GM21576 (cell line): ENCODE measurements around the gene MAST3.

Source experiments
- ATAC-seq: cut with Tn5 transposase; IDR thresholded peaks from one replicate; pipeline ENCODE4 v1.9.1; 2021; ENCODE audit warnings: mild to moderate bottlenecking, moderate library complexity; ENCODE audit not compliant: unreplicated experiment

Gene MAST3

DNA sequence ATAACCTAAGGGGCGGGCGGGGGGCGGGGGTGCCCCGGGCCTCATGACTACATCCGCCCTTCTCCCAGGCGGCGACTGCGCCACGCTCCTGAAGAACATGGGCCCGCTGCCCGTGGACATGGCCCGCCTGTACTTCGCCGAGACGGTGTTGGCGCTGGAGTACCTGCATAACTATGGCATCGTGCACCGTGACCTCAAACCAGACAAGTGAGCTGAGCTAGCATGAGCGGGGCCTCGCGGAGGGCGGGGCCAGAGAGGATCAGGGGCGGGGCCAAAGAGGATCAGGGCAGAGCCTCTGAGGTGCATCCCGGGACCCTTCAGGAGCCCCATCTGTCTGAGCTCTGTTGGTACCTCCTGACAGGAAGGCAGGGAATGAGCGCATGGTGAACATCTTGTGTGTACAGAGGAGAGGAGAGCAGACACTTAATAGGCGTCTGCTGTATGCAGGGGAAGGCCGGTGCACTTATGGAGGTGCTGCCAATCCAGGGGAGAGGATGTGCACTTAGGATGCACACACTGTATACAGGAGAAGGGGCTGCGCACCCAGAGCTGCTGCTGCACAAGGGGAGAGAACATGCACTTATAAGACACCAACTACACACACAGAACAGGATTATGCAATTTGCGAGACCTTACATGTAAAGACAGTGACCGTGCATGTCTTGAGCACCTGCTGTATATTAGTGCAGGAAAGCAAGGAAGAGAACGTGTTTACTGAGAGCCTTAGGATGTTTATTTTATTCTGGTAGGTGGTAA, 34.4 kb downstream of the MAST3 start:
- no peak for ATAC-seq

DNA sequence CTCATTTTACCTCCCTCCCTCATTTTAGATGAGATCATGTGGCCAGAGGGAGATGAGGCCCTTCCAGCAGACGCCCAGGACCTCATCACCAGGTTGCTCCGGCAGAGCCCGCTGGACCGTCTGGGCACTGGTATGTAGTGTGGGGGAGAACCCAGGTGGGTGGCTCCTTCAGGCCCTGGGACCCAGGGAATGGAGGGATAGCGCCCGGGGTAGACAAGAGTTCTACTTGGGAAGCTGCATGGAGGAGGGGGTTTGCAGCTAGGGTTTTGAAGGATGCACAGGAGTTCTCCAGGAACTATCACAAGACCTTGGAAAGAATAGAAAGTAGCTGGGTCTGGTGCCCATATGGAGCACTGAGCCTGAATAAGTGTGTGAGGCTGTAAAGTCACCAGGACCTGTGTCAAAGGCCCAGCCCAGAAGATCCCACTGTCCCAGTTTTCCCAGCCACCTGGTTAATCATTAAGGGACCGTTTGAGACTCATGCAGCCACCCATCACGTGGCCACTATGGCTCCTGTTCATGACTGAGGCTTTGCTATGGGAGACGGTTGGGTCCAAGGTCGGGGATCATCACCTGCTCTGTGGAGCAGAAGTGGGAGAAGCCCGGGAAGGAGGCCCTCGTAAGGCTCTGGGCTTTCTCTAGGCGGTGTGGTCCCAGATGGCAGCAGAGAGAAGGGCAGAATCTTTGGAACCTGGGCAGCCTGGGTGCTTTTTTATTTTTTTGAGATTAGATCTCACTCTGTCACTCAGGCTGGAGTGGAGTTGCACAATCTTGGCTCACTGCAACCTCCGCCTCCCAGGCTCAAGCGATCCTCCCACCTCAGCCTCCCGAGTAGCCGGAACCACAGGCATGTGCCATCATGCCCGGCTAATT, 38.4 kb downstream of the MAST3 start:
- no peak for ATAC-seq

DNA sequence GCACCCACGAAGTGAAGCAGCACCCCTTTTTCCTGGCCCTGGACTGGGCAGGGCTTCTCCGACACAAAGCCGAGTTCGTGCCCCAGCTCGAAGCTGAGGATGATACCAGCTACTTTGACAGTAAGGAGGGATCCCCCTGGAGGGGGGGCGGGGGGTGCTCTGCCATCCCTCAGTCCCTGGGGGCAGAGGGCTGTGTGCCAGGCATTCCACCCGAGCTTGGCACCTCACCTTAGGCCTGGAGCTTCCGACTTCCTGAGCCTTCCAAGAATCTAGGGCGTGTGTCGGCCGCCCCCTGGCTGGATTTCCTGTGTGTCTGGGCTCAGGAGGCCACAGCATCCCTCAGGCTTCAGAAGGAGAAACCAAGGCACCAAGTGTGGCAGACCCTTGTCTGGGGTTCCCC, 39.7 kb downstream of the MAST3 start:
- ATAC-seq, result no peak

DNA sequence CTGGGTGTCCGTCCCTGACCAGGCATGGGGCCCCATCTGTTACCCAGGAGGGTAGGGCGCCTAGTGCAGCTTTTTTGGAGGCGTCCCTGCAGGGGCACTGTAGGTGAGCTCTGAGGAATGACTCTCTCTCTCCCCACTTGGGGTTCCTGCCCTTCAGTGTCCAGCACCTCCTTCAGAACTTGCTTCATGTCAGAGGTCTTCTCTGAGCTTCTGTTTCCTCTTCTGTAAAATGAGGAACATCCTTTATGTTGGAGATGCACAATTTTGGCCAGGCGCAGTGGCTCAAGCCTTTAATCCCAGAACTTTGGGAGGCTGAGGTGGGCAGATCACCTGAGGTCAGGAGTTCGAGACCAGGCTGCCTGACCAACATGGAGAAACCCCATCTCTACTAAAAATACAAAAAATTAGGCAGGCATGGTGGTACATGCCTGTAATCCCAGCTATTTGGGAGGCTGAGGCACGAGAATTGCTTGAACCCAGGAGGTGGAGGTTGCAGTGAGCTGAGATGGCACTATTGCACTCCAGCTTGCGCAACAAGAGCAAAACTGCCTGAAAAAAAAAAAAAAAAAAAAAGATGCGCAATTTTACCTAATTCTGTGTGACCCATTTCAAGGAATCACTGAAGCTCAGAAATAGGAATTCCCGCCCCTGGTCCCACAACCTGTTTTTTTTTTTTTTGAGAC, 40.2 kb downstream of the MAST3 start:
- ATAC-seq, result no peak

DNA sequence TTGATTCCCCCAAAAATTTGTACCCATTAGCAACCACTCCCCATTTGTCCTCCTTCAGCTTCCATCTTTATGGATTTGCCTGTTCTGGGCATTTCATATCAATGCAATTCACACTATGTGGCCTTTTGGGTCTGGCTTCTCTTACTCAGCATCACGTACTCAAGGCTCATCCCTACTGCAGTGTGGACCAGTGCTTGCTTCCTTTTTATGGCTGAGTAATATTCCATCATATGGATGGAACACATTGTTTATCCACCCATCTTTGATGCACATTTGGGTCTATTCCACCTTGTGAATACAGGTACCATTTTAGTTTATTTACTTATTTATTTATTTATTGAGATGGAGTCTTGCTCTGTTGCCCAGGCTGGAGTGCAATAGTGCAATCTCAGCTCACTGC, 42.9 kb downstream of the MAST3 start:
- no peak for ATAC-seq

DNA sequence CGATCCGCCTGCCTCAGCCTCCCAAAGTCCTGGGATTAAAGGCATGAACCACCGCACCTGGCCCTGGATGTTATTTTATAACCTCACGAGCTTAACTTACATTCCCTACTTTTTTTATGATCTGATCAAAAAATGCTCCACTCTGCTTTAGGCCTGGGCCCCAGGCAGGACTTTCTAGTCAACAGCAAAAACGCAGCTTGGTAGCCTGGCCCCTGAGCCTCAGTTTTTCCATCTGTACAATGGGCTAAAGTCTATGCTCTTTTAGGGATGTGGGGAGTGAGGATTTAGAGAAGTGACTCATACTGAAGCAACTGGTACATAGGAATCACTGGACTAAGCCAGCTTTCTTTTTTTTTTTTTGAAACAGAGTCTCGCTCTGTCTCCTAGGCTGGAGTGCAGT, 43.5 kb downstream of the MAST3 start:
- ATAC-seq, result no peak

DNA sequence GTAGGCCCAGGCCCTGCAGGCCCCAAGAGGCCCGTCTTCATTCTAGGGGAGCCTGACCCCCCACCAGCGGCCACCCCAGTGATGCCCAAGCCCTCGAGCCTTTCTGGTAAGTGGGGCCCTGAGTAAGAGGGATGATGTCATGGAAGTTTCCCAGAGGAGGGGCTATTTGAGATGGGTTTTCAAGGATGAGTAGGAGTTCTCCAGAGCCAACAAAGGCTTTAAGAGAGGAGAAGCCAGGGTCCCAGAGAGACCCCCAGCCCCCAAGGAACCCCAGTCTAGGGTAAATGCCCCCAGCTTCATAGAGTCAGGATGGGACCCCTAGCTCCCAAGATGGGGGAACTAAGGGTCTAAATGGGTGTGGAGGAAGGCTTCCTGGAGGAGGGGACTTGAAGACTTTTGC, 46.3 kb downstream of the MAST3 start:
- no peak for ATAC-seq

DNA sequence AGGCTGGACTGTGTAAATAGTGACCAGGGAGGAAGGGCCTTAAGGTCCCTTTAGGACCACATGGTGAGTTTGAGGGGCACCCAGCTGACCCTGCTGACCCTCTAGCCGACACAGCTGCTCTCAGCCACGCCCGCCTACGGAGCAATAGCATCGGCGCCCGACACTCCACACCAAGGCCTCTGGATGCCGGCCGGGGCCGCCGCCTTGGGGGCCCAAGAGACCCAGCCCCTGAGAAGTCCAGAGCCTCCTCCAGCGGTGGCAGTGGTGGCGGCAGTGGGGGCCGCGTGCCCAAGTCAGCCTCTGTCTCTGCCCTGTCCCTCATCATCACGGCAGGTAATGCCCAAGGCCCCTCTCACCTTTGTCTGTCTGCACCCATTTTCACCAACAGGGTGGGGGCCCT, 46.8 kb downstream of the MAST3 start:
- ATAC-seq, result no peak

DNA sequence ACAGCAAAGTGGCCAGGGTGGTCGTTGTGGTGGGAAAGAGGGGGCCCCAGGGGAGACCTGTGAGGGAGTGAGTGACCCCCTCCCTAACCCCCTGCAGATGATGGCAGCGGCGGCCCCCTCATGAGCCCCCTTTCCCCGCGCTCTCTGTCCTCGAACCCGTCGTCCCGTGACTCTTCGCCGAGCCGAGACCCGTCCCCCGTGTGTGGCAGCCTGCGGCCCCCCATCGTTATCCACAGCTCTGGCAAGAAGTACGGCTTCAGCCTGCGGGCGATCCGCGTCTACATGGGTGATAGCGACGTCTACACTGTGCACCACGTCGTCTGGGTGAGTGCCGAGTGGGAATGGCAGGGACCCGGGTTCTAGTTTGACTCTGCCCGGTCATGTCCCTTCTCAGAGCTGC, 47.3 kb downstream of the MAST3 start:
- ATAC-seq, result no peak

DNA sequence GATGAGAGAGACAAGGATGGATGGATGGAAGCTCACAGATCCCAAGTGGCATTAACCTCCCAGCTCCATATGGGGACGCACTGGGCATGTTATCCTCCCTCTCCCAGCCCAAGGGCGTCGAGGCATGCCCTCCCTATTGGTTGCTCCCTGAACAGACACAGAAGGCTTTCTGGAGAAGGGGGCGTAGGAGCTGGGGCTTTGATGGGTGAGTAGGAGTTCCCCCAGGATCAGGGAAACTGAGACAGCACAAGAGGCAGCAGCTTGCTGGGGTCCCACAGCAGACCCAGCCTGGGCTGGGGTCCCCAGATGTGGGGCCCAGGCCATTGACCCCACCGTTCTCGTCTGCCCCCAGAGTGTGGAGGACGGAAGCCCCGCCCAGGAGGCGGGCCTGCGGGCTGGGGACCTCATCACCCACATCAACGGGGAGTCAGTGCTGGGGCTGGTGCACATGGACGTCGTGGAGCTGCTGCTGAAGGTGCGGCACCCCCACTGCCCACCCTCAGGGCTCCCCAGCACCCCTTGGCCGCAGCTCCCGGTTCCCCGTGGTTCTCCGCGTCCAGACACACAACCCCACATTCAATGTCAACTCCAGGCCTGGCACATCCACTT, 47.9 kb downstream of the MAST3 start:
- ATAC-seq, result no peak

DNA sequence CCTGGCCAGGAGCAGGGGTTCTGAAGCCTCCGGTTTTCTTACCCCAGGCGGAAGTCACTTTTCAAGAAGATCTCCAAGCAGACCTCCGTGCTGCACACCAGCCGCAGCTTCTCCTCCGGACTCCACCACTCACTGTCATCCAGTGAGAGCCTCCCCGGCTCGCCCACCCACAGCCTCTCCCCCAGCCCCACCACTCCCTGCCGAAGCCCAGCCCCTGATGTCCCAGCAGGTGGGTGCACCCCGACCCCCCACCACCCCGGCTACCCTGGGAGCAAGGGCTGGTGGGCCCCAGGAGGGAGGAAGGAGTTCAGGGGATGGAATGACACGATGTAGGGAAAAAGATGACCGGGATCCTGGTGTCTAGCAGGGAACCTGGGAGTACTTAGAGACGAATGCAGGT, 49.8 kb downstream of the MAST3 start:
- no peak for ATAC-seq

DNA sequence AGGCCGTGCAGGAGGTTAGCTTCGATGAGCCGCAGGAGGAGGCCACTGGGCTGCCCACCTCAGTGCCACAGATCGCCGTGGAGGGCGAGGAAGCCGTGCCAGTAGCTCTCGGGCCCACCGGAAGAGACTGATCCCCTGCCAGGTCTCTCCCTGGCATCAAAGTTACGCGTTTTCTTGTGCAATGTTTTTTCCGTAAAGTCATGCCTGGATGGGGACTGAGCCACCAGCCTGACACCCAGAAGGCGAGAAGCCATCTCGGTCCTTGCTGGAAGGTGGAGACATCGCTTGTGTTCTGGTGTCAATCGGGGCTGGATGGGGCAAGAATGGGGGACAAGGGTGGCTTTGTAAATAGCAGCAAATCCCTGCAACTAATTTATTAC, 52.0 kb downstream of the MAST3 start:
- ATAC-seq, result no peak

DNA sequence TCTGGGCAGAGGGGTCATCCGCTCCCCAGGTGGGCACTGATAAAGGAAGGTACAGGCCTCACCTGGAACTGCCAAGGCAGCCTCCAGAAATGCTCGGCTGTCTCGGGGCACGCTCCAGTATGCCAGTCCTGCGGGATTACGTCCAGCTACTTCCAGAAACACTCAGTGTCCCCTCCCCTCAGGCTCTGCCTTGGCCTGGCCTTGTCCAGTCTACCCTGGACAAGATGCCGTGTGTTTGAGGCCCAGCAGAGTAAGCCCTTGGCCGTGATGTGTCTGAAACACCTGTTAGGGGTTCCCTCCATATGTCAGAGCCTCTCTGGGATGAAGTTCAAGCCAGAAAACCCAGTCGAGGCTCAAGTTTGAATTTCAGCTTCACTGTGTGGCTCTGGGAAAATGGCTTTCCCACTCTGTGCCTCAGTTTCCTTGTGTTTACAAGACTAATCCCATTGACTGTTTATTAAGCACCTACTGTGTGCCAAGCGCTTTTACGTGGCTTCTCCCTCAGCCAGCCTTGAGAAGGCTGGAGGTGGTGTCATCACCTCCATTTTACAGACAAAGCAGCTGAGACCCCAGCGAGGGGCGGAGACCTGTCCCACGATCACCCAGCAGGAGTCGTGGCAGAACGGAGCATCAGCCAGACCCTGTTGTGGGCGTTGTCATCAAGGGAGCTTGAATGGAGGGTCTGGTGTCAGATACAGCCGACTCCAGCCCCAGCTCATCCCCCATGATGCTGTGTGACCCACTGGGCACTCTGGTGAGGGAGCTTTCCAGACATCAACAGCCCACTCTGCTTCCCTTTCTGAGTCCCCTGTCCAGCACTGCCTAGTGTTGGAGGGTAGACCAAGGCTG, 53.4 kb downstream of the MAST3 start:
- ATAC-seq, result no peak

DNA sequence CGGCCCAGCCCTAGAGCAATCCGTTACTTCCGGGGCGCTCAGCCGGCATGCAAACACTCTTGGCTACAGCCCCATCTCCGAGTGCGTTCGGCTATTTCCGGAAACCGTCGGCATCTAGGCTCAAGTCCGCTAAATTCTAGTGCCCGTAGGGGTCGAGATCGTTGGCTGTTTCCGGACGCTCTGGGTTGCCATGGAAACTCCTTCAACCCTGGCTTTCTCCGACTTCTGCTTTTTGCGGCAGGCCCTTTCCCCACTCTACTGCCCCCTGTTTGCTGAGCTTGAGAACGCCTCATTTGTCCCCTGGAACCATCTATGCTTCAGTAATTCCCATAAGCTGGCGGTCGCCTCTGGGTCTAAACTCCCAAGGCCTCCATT, 54.9 kb downstream of the MAST3 start:
- ATAC-seq, result peak; percentile 58

DNA sequence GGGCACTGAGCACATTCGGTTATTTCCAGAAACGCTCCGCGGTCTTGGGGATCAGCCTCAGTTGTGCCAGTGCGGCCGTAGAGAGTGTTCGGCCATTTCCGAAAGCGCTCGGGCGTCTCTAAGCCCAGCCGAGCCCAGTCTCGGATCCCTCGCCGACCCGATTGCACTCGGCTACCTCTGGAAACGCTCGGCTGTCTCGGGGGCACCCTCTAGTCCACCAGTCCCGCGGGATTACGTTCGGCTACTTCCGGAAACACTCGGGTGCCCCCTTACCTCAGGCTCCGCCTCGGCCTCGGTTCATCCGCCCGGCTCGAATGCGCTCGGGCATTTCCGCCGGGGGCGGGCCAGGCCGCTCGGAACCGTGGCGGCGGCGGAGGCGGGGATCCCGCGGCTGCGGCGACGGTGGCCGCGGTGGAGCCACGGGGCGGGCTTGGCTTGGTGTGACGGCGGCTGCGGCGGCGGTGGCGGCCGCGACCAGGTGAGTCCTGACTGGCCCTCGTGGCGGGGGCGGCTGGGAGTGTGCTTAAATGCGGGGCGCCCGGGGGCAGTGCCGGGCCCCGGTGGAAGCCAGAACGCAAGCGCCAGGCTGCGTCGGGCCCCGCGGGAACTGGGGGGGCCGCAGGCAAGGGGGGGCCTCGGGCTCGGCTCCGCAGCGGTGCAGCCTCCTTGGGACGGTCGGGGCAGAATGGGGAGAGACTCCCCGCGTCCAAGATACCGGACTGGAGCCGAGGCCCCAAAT, 55.4 kb downstream of the MAST3 start, which contains the start of gene PIK3R2:
PIK3R2 (plus strand) TSS at position 347 of the 739 bp plus-strand sequence. CDS start 2,717 bp downstream, outside the sequence.
- peak; percentile 61 for ATAC-seq

DNA sequence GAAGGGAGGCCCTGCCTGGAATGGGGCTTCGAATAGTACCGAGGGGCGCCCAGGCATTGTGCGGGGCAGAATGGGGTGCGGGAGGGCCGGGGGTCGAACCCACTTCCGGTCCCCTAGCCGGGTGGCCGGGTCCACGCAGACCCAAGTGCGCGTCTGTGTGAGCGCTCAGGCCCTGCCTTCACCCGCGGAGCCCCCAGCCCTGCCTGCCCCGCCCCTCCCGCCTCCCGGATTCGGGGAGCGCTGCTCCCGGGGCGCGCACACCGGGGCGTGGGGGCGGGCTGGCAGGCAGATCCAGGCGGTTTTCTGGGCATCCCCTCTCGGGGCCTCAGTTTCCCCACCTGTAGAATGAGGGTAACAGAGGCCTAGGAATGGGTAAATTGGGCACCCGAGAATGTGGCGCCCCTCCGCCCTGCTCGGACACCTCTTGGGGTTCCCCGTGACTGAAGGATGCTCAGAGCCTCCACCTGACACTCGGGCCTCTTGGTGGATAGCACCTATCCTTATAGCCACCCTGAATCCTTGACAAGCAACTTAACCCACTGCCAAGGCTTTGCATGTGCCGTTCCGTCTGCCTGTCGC, 56.1 kb downstream of the MAST3 start:
- no peak for ATAC-seq

DNA sequence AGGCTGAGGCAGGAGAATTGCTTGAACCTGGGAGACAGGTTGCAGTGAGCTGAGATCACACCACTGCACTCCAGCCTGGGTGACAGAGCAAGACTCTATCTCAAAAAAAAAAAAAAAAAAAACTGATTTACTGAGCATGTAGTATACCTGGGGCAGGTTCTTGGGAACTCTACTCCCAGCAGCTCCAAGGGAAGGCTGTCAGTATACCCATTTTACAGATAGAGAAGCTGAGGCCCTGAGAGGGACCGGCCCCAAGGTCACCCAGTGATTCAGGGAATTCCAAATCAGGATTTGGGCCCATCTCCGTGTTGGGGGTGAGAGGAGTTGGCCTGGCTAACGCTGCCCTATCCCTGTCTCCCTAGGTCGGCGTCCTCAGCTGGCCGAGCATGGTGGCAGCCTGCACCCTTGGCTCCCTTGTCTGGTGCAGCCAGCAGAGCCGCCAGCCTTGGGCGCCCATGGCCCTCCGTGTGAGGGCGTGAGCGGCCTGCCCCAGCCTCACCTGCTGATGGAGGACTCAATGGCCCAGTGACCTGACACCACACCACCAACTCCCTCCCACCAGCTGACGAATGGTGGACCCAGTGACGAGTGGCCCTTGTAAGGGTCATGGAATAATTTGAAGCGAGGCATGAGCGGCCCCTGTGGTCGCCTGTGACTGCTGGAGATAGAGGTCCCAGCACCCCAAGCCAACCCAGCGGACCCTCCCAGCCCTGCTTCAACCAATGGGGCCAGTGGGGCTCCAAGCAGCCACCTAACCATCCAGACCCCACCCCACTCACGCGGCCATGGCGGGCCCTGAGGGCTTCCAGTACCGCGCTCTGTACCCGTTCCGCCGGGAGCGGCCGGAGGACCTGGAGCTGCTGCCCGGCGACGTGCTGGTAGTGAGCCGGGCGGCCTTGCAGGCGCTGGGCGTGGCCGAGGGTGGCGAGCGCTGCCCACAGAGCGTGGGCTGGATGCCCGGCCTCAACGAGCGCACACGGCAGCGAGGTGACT, 57.8 kb downstream of the MAST3 start:
- no peak for ATAC-seq

DNA sequence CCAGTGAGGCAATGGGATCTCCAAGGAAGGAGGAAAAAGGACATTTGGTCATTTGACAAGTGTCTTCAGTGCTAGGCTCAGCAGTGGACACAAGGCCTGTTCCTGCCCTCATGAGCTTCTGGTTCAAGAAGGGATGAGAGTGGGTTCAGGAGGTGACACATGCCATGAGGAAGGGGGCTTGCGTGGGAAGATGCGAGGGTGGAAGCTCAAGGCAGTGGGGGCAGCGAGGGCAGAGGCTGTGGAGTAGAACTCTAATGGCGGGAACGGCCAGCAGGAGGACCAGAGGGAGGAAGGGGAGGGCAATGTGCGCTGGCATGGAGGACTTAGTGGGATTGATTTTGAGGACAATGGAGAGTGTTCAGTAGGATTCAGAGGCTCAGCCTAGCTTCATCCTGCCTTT, 58.7 kb downstream of the MAST3 start:
- no peak for ATAC-seq
